K562 (cell line): ENCODE measurements around the gene GATB. TPM values are rescaled to one million over a fixed set of nuclear protein-coding genes. Genes with fewer than 3 reads are reported as not detected.

Source experiments
- ATAC-seq: fragments of 200-7000 bp; cut with Tn5 transposase; 3 replicates; pipeline ENCODE4 v1.9.1; 2020; ENCODE audit warnings: moderate library complexity
- BruUV-seq: library from RNA; stranded (reverse); fragments of 400-500 nt; replicated peaks from 2 replicates; lab custom pipeline; 2021; lab: Mats Ljungman, UMichigan
- CTCF ChIA-PET: fragments of 300-600 bp; formaldehyde crosslinking; extraction: SDS; loops from one replicate; lab custom pipeline; 2021; ENCODE audit warnings: low intra/inter-chr PET ratio; lab: Yijun Ruan, JAX
- POLR2A ChIA-PET: fragments of 300-600, 350-650 bp; sonication (Branson Sonifier 250); formaldehyde crosslinking; extraction: SDS; loops from one replicate; lab custom pipeline; 2021; ENCODE audit warnings: antibody characterized with exemption, inconsistent platforms; lab: Yijun Ruan, JAX
- DNase-seq, 4 experiments: peaks; one replicate each; pipeline versions ENCODE4 v3.0.0 to v3.0.0-alpha.2; 2011 to 2018; ENCODE audit warnings: low spot score in 3 of 4, mixed read lengths in 3 of 4; ENCODE audit errors: extremely low read depth in 1 of 4
- FAIRE-seq: peaks from 2 replicates; lab custom pipeline; 2011; peaks lifted over from hg19 to GRCh38; lab: Jason Lieb, UNC
- H2AFZ ChIP-seq: 2 replicates; pipeline ENCODE4 v1.6.0; 2011; ENCODE audit warnings: low read depth, low read length, control low read depth, inconsistent platforms
- H3K27ac ChIP-seq: fragments of 200-600 bp; 3 replicates; pipeline ENCODE4 v1.8.0; 2011; ENCODE audit warnings: low read depth, mild to moderate bottlenecking, control low read depth, inconsistent platforms, low read length, moderate library complexity, mixed read lengths; ENCODE audit errors: extremely low read depth
- H3K27me3 ChIP-seq, 2 experiments: fragments of 300-600 bp in 1 of 2; 2 replicates in 1 of 2; 3 replicates in 1 of 2; pipeline versions ENCODE4 v1.6.0 to v1.8.0; 2011; ENCODE audit warnings: inconsistent platforms in 2 of 2, low read length in 2 of 2, mild to moderate bottlenecking in 1 of 2, mixed read lengths in 1 of 2, moderate library complexity in 1 of 2; ENCODE audit not compliant: control insufficient read depth in 2 of 2, insufficient read depth in 2 of 2
- H3K36me3 ChIP-seq: fragments of 300-600 bp; 3 replicates; pipeline ENCODE4 v1.8.0; 2011; ENCODE audit warnings: mild to moderate bottlenecking, low read length, inconsistent platforms; ENCODE audit not compliant: control insufficient read depth, insufficient read depth
- H3K4me1 ChIP-seq, 2 experiments: fragments of 200-600 bp in 1 of 2; replicated peaks in 1 of 2; 2 replicates in 1 of 2; 3 replicates in 1 of 2; pipeline versions ENCODE4 v1.5.1 to v1.8.0; 2011; ENCODE audit warnings: inconsistent platforms in 2 of 2, low read length in 2 of 2, mild to moderate bottlenecking in 1 of 2, mixed read lengths in 1 of 2, moderate library complexity in 1 of 2; ENCODE audit not compliant: control insufficient read depth in 2 of 2, insufficient read depth in 2 of 2
- H3K4me2 ChIP-seq: 2 replicates; pipeline ENCODE4 v1.6.1; 2011; ENCODE audit warnings: low read length, control low read depth, inconsistent platforms, mixed read lengths; ENCODE audit not compliant: insufficient read depth
- H3K4me3 ChIP-seq: fragments of 200-600 bp; sonication (generic), shearing (Covaris generic); 2 replicates; pipeline ENCODE4 v1.5.1; 2016; ENCODE audit warnings: control low read depth, inconsistent platforms
- H3K79me2 ChIP-seq: fragments of 200-600 bp; 3 replicates; pipeline ENCODE4 v1.8.0; 2011; ENCODE audit warnings: low read length, inconsistent platforms; ENCODE audit not compliant: control insufficient read depth, insufficient read depth
- H3K9ac ChIP-seq, 2 experiments: 2 replicates each; pipeline versions ENCODE4 v1.6.0 to v1.6.1; 2011; ENCODE audit warnings: low read depth in 2 of 2, low read length in 2 of 2, control low read depth in 1 of 2, inconsistent platforms in 1 of 2, mild to moderate bottlenecking in 1 of 2, mixed read lengths in 1 of 2; ENCODE audit not compliant: insufficient read depth in 1 of 2
- H3K9me1 ChIP-seq: one replicate; pipeline ENCODE4 v1.6.0; 2011; ENCODE audit warnings: inconsistent platforms, mild to moderate bottlenecking, low read length, moderate library complexity; ENCODE audit not compliant: control insufficient read depth, insufficient read depth
- H3K9me3 ChIP-seq: replicated peaks from 2 replicates; pipeline ENCODE4 v1.5.1; 2011; ENCODE audit warnings: low read depth, low read length, inconsistent platforms; ENCODE audit not compliant: control insufficient read depth, insufficient read depth
- H4K20me1 ChIP-seq: replicated peaks from 2 replicates; pipeline ENCODE4 v1.6.1; 2011; ENCODE audit warnings: low read length, inconsistent platforms, mixed read lengths; ENCODE audit not compliant: control insufficient read depth, insufficient read depth
- BMI1 ChIP-seq: fragments of 150-350 bp; IDR thresholded peaks from 2 replicates; pipeline ENCODE4 v1.6.1; 2014; ENCODE audit warnings: low read length
- DACH1 ChIP-seq: fragments of 450-650 bp; IDR thresholded peaks from 2 replicates; pipeline ENCODE4 v1.6.1; 2018; ENCODE audit not compliant: partially characterized antibody
- ETS2 ChIP-seq: IDR thresholded peaks from 2 replicates; pipeline ENCODE4 v1.6.1; 2016; ENCODE audit warnings: borderline replicate concordance, missing genetic modification characterization, mild to moderate bottlenecking, moderate library complexity, missing compliant biosample characterization; ENCODE audit not compliant: poor library complexity, severe bottlenecking
- HDAC1 ChIP-seq, 2 experiments: fragments of 450-650 bp; IDR thresholded peaks; 2 replicates each; pipeline ENCODE4 v1.6.1; 2016 to 2017; ENCODE audit warnings: inconsistent platforms in 1 of 2, mild to moderate bottlenecking in 1 of 2, moderate library complexity in 1 of 2
- HDGF ChIP-seq: fragments of 450-650 bp; IDR thresholded peaks from 2 replicates; pipeline ENCODE4 v1.6.1; 2016
- MCM7 ChIP-seq, 2 experiments: fragments of 450-650 bp; IDR thresholded peaks; 2 replicates each; pipeline ENCODE4 v1.6.1; 2016 to 2018
- NFE2L1 ChIP-seq: fragments of 450-650 bp; IDR thresholded peaks from 2 replicates; pipeline ENCODE4 v1.6.1; 2016; ENCODE audit warnings: missing genetic modification characterization, low read depth, mild to moderate bottlenecking, missing compliant biosample characterization, moderate library complexity, borderline replicate concordance
- PYGO2 ChIP-seq: fragments of 450-650 bp; IDR thresholded peaks from 2 replicates; pipeline ENCODE4 v1.6.1; 2016; ENCODE audit warnings: mild to moderate bottlenecking, missing genetic modification characterization, moderate library complexity, missing compliant biosample characterization
- RCOR1 ChIP-seq, 2 experiments: IDR thresholded peaks; 2 replicates each; pipeline ENCODE4 v1.6.1; 2012; ENCODE audit warnings: low read depth in 2 of 2, low read length in 2 of 2, borderline replicate concordance in 1 of 2, improper control_type of control experiment in 1 of 2
- TSC22D4 ChIP-seq: fragments of 450-650 bp; IDR thresholded peaks from 2 replicates; pipeline ENCODE4 v1.6.1; 2016; ENCODE audit warnings: missing genetic modification characterization, missing biosample characterization, control low read depth
- TSHZ1 ChIP-seq: fragments of 250-450 bp; sonication (Bioruptor Pico); IDR thresholded peaks from 2 replicates; pipeline ENCODE4 v1.4.0; 2020; ENCODE audit warnings: mild to moderate bottlenecking, moderate library complexity
- ZNF830 ChIP-seq: fragments of 250-450 bp; sonication (Bioruptor Pico); IDR thresholded peaks from 2 replicates; pipeline ENCODE4 v1.5.0; 2021; ENCODE audit warnings: mild to moderate bottlenecking
- WGBS: fragments of 100-300 bp; shearing (Covaris generic); methylation state at CpG from one replicate; pipeline ENCODE4 v1.1.6; 2016; ENCODE audit warnings: low coverage, mixed read lengths; ENCODE audit not compliant: insufficient coverage; ENCODE audit errors: missing lambda C conversion rate; 5-methylcytosine and 5-hydroxymethylcytosine counted together
- in situ Hi-C: fragments of 300-500 bp; cut with MboI; formaldehyde crosslinking; loops from 4 replicates; pipeline ENCODE4 v1.15.0; 2018; ENCODE audit warnings: inconsistent platforms, mixed read lengths
- intact Hi-C: fragments of 100-400 bp; cut with micrococcal nuclease; formaldehyde crosslinking; loops from 2 replicates; pipeline ENCODE4 v1.14.2; 2022
- polyA plus RNA-seq, 8 experiments: library from polyadenylated mRNA; depleted of rRNA in 4 of 8; stranded (reverse) in 5 of 8; unstranded in 3 of 8; fragments of >200 nt; fragmentation: Nextera tagmentation in 2 of 8; fragmentation: Illumina TruSeq in 1 of 8; extraction: Ambion mirVana in 2 of 8; extraction: Trizol in 1 of 8; gene quantifications; 2 replicates each; pipeline versions ENCODE4 v1.2.1 to v1.2.3, GENCODE V29; 2011 to 2014; ENCODE audit warnings: inconsistent platforms in 1 of 8, missing spikeins in 1 of 8
- total RNA-seq, 7 experiments: library from RNA; depleted of rRNA in 6 of 7; stranded (reverse); fragments of >200 nt in 6 of 7; fragmentation: Illumina TruSeq in 2 of 7; extraction: Trizol in 2 of 7; gene quantifications; 2 replicates each; pipeline versions ENCODE4 v1.2.1 to v1.2.3, GENCODE V29; 2011 to 2021; ENCODE audit warnings: low replicate concordance in 1 of 7
- TF ChIP-seq, protein P1 (sequence below): sonication (generic); formaldehyde crosslinking; IDR thresholded peaks from 2 replicates; pipeline ENCODE4 v1.8.0; 2022; ENCODE audit warnings: missing genetic modification reagents, mild to moderate bottlenecking, borderline replicate concordance
- TF ChIP-seq, protein P2 (sequence below): fragments of 450-650 bp; IDR thresholded peaks from 2 replicates; pipeline ENCODE4 v1.7.1; 2018; ENCODE audit warnings: mild to moderate bottlenecking, low read depth; ENCODE audit not compliant: partially characterized antibody

Gene GATB
- total and polyA plus RNA-seq, 9 of the 15 experiments (the other 6 are each of a cell fraction or from before 2014, with no cell fraction given) = 15.3 to 31.8 (median 26.2) TPM

GRCh38 chr4:151638295-151638858, 122.4 kb downstream of the GATB start:
- ChIA-PET CTCF (no interaction called here), POLR2A (interaction anchor here (0.6 kb wide), 1 partner anchor 131 kb away, joined by 3 read pairs; no protein-coding TSS in a partner anchor)
- Histone ChIP-seq H3K27me3 (peaks cover 2 to 4% of the 10 kb centered on the region in 2 experiments; a peak in 1 of 5 replicates), H3K27ac (no peak overlapping the region), H3K4me3 (no peak overlapping the region), H3K79me2 (no peaks in the 10 kb centered on the region), H3K4me1 (no peaks in the 10 kb centered on the region), H3K4me2 (no peak overlapping the region), H3K36me3 (no peaks in the 10 kb centered on the region), H3K9me3 (no peaks in the 10 kb centered on the region), H3K9me1 (no peaks in the 10 kb centered on the region), H4K20me1 (no peaks in the 10 kb centered on the region), H3K9ac (no peak overlapping the region), H2AFZ (no peak overlapping the region)
- no peak for ATAC-seq
- FAIRE-seq = no peak
- 0% methylated on average over 1 of the region's 1 CpG for WGBS
- intact Hi-C loops (no loop called here), in situ Hi-C loops (no loop called here)
- no peak for DNase-seq
- no TSS peak for BruUV-seq
- no peak for TF ChIP-seq DACH1
- no peak for TF ChIP-seq PYGO2
- TF ChIP-seq RCOR1 (IDR thresholded peaks at IDR 0.05; ENCODE audit: borderline replicate concordance in 1 of 2, low read depth in 2 of 2, low read length in 2 of 2) = no peak
- TF ChIP-seq NFE2L1 (tag) = no peak
- no peak for TF ChIP-seq TSC22D4
- TF ChIP-seq TSHZ1 (CRISPR knock-in tag) = no peak
- TF ChIP-seq BMI1 = no peak
- no peak for TF ChIP-seq ZNF830 (CRISPR knock-in tag)
- no peak for TF ChIP-seq MCM7 (IDR thresholded peaks at IDR 0.05)
- no peak for TF ChIP-seq HDGF
- TF ChIP-seq, protein P1, sequence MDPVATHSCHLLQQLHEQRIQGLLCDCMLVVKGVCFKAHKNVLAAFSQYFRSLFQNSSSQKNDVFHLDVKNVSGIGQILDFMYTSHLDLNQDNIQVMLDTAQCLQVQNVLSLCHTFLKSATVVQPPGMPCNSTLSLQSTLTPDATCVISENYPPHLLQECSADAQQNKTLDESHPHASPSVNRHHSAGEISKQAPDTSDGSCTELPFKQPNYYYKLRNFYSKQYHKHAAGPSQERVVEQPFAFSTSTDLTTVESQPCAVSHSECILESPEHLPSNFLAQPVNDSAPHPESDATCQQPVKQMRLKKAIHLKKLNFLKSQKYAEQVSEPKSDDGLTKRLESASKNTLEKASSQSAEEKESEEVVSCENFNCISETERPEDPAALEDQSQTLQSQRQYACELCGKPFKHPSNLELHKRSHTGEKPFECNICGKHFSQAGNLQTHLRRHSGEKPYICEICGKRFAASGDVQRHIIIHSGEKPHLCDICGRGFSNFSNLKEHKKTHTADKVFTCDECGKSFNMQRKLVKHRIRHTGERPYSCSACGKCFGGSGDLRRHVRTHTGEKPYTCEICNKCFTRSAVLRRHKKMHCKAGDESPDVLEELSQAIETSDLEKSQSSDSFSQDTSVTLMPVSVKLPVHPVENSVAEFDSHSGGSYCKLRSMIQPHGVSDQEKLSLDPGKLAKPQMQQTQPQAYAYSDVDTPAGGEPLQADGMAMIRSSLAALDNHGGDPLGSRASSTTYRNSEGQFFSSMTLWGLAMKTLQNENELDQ (CRISPR knock-in tag) = no peak
- TF ChIP-seq, protein P2, sequence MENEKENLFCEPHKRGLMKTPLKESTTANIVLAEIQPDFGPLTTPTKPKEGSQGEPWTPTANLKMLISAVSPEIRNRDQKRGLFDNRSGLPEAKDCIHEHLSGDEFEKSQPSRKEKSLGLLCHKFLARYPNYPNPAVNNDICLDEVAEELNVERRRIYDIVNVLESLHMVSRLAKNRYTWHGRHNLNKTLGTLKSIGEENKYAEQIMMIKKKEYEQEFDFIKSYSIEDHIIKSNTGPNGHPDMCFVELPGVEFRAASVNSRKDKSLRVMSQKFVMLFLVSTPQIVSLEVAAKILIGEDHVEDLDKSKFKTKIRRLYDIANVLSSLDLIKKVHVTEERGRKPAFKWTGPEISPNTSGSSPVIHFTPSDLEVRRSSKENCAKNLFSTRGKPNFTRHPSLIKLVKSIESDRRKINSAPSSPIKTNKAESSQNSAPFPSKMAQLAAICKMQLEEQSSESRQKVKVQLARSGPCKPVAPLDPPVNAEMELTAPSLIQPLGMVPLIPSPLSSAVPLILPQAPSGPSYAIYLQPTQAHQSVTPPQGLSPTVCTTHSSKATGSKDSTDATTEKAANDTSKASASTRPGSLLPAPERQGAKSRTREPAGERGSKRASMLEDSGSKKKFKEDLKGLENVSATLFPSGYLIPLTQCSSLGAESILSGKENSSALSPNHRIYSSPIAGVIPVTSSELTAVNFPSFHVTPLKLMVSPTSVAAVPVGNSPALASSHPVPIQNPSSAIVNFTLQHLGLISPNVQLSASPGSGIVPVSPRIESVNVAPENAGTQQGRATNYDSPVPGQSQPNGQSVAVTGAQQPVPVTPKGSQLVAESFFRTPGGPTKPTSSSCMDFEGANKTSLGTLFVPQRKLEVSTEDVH = no peak
- no peak for TF ChIP-seq ETS2 (tag)
- TF ChIP-seq HDAC1 (IDR thresholded peaks at IDR 0.05) = no peak
